Measurements from ENCODE around the gene CDC6.

CDC6 gene

GRCh38 chr17:40307001-40307730, 19.5 kb downstream of the CDC6 start:
- no peak for TF ChIP-seq CTCF (IDR thresholded peaks at IDR 0.05)
- no peaks in the 10 kb centered on the region for H3K9me3 Mint-ChIP-seq
- peaks cover 5% of the 10 kb centered on the region for H3K27me3 Mint-ChIP-seq (ENCODE audit: low read depth, poor library complexity)
- peaks cover 5% of the 10 kb centered on the region for H3K36me3 Mint-ChIP-seq (ENCODE audit: low read depth)
- H3K4me3 Mint-ChIP-seq: no peak overlapping the region
- peaks cover 27% of the 10 kb centered on the region for H3K4me1 Mint-ChIP-seq
- DNase-seq: no peak
- H3K27ac Mint-ChIP-seq: no peak overlapping the region

- Mint-ChIP-seq H3K36me3 (ENCODE audit: low read depth) (no peaks in the 10 kb centered on the region), H3K9me3 (no peaks in the 10 kb centered on the region), H3K4me3 (no peak overlapping the region), H3K27me3 (ENCODE audit: low read depth, poor library complexity) (peaks cover 7% of the 10 kb centered on the region), H3K27ac (no peak overlapping the region), H3K4me1 (peaks cover 27% of the 10 kb centered on the region)
- TF ChIP-seq CTCF (IDR thresholded peaks at IDR 0.05): no peak
- DNase-seq: no peak
These were observed 20.1 kb downstream of the CDC6 start for GRCh38 chr17:40307740-40308239.

- H3K9me3 Mint-ChIP-seq: no peaks in the 10 kb centered on the region
- no peaks in the 10 kb centered on the region for H3K36me3 Mint-ChIP-seq (ENCODE audit: low read depth)
- H3K4me1 Mint-ChIP-seq: peaks cover 12% of the 10 kb centered on the region
- H3K27me3 Mint-ChIP-seq (ENCODE audit: low read depth, poor library complexity): peaks cover 8% of the 10 kb centered on the region
- DNase-seq: peak; percentile 63
- TF ChIP-seq CTCF (IDR thresholded peaks at IDR 0.05): no peak
- no peak within 1 kb of the TSS for H3K4me3 Mint-ChIP-seq
- no peak within 1 kb of the TSS for H3K27ac Mint-ChIP-seq
These were observed 21.6 kb downstream of the CDC6 start, which contains the start of gene RARA for GRCh38 chr17:40309031-40309948. RARA (plus strand) TSS chr17:40309180; CDS start chr17:40331219, 22,039 bp downstream.

GRCh38 chr17:40309949-40310510, 22.4 kb downstream of the CDC6 start:
- no peaks in the 10 kb centered on the region for H3K36me3 Mint-ChIP-seq (ENCODE audit: low read depth)
- H3K27me3 Mint-ChIP-seq (ENCODE audit: low read depth, poor library complexity): peaks cover 8% of the 10 kb centered on the region
- TF ChIP-seq CTCF (IDR thresholded peaks at IDR 0.05): no peak
- no peak overlapping the region for H3K4me3 Mint-ChIP-seq
- DNase-seq: no peak
- H3K4me1 Mint-ChIP-seq: peaks cover 5% of the 10 kb centered on the region
- no peak overlapping the region for H3K27ac Mint-ChIP-seq
- H3K9me3 Mint-ChIP-seq: no peaks in the 10 kb centered on the region

GRCh38 chr17:40310882-40311391, 23.3 kb downstream of the CDC6 start:
- TF ChIP-seq CTCF (IDR thresholded peaks at IDR 0.05): no peak
- Mint-ChIP-seq H3K4me1 (no peaks in the 10 kb centered on the region), H3K27ac (no peak overlapping the region), H3K27me3 (ENCODE audit: low read depth, poor library complexity) (peaks cover 8% of the 10 kb centered on the region), H3K4me3 (no peak overlapping the region), H3K9me3 (no peaks in the 10 kb centered on the region), H3K36me3 (ENCODE audit: low read depth) (no peaks in the 10 kb centered on the region)
- no peak for DNase-seq
